CD1c-positive myeloid dendritic cell (primary cell): Measurements from ENCODE around the gene ATRNL1.
"Not testable (repeated sequence)": the region's sequence is repeated elsewhere in the genome, so short reads cannot be mapped to it uniquely, and the experiment has no call there.

Experiments used
- DNase-seq: peaks from one replicate; pipeline ENCODE4 v3.0.0-alpha.2; 2016; ENCODE audit errors: extremely low spot score

ATRNL1 gene

GRCh38 chr10:115422624-115423023 lies 329.5 kb downstream of the ATRNL1 start:
- DNase-seq: no peak

DNA sequence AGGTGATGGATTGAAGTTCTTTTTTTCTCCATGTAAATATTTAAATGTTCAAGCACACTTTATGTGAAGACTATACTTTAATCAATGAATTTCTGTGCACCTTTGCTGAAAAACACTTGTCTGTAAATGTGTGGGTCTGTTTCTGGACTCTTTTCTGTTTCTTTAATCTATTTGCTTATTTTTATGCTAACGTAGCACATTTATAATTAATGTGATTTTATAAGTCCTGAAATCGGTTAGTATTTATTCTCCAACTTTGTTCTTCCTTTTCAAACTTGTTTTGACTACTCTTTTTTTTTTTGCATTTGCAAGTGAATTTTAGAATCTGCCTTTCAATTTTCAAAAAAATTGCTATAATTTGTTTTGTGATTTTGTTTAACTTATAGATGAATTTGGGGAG lies 334.4 kb downstream of the ATRNL1 start:
- no peak for DNase-seq

GRCh38 chr10:115432188-115432819 lies 339.1 kb downstream of the ATRNL1 start:
- DNase-seq: no peak

- DNase-seq: no peak
Observed at GRCh38 chr10:115436999-115437398, 343.8 kb downstream of the ATRNL1 start.

DNA sequence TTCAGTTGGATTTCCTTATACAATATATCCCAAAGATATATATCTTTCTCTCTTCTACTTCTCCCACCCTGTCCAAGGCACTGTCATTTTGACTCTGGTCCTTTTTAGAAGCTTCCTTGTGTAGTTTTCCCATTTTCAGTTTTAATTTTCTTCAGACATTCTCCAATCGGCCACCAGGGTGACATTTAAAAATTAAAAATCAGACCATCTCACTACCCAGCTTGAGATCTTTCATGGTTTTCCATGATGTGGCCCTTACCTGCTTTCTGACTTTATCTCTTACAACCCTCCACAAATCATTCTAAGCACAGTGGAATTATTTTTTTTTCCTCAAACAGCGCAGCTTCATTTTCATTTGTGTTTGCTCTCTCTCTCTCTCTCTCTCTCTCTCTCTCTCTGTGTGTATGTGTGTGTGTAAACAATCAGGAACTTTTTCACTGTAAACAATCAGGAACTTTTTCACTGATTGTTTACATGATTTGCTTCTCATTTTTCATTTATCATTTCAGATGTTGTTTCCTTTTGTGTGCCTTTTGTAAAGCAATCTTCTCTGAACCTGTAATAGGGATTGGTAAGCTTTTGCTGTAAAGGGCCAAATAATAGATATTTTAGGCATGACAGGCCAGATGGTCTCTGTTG lies 348.9 kb downstream of the ATRNL1 start:
- no peak for DNase-seq

DNA sequence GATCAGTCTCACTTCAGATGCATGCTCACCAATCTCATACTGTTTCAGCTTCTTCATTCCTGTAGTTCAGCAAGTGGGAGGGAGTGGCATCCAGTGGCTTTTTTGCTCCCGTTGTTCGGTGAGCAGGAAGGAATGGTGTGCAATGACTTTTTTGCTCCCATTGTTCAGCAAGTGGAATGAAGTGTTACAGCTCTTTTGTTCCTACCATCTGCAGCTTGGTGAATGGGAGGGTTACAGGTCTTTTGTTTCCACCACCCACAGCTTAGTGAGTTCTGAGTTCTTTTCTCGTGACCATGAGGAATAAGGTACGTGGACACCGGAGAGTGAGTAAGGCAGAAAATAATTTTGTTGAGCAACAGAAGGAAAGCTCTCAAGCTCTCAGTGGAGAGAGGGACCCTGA lies 363.6 kb downstream of the ATRNL1 start:
- DNase-seq: no peak

DNA sequence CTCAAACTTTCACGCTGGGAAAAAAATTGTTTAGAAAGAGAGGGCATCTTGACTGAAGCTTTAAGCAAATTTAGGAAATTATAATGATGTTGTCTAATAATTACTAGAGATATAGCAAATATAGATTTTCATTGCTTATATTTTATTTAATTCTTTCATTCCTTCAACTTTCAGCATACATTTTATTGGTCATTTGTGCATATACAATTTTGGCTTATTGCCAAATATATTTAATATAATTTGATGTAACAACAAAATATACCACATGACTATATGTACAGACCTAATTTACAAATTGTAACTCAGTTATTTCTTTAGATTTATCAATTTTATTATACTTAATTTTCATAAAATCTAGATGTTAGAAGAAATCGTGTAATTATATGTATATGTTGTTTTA lies 390.1 kb downstream of the ATRNL1 start:
- DNase-seq: no peak

DNA sequence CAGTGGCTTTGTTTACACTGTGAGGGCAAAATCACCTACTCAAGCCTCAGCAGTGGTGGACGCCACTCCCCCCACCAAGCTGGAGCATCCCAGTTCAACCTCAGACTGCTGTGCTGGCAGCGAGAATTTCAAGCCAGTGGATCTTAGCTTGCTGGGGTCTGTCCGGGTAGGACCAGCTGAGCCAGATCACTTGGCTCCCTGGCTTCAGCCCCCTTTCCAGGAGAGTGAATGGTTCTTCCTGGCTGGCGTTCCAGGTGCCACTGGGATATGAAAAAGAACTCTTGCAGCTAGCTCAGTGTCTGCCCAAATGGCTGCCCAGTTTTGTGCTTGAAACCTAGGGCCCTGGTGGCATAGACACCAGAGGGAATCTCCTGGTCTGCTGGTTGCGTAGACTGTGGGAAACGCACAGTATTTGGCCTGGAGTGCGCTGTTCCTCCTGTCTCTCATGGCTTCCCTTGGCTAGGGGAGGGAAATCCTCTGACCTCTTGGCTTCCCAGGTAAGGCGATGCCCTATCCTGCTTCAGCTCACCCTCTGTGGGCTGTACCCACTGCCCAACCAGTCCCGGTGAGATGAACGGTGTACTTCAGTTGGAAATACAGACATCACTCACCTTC lies 398.5 kb downstream of the ATRNL1 start:
- no peak for DNase-seq

GRCh38 chr10:115503546-115503945 lies 410.4 kb downstream of the ATRNL1 start:
- no peak for DNase-seq

GRCh38 chr10:115514895-115515294 lies 421.7 kb downstream of the ATRNL1 start:
- peak; percentile 33 for DNase-seq

DNA sequence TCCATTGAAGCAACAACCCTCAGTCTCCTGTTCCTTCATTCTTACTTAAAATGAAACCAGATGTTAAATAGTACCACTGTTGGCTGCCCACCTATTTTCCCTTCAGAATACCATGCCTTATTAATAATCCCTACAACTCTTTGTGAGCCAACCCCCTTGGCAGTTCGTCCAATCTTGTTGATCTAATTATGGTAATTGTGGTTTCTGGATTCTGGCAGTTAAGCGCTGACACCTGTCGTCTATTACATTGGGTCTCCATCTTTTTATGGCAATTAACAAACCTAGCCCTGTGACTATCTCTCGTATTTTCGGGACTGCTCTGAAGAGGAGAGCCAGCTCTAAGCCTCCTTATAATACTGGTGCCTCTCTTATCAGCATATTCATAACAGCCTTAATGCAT lies 432.0 kb downstream of the ATRNL1 start:
- no peak for DNase-seq

GRCh38 chr10:115527682-115528081 lies 434.5 kb downstream of the ATRNL1 start:
- not testable (repeated sequence) for DNase-seq

GRCh38 chr10:115536401-115536800 lies 443.2 kb downstream of the ATRNL1 start:
- not testable (repeated sequence) for DNase-seq

GRCh38 chr10:115539142-115539762 lies 446.1 kb downstream of the ATRNL1 start:
- DNase-seq: no peak

DNA sequence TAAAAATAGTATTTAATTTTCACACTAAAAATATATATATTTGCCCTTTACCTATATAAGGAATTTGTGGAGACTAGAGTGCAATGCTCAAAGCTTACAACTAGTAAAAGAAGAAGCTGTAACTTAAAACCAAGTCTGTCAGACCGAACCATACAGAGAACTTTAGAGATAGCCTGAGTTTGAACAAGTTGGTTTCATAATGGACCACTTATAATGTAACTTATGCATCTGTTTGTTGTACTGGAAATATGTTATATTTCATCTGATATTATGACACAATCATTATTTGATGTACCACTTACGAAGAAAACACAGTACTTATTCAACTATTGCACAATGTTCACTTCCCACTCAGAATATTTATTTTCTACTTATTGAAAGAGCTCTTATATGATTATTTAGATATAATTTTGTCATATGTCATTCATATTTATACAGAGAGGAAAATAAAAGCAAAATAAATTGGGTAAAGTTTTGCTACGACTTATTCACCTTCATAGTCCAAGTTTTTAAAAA lies 462.8 kb downstream of the ATRNL1 start:
- no peak for DNase-seq

DNA sequence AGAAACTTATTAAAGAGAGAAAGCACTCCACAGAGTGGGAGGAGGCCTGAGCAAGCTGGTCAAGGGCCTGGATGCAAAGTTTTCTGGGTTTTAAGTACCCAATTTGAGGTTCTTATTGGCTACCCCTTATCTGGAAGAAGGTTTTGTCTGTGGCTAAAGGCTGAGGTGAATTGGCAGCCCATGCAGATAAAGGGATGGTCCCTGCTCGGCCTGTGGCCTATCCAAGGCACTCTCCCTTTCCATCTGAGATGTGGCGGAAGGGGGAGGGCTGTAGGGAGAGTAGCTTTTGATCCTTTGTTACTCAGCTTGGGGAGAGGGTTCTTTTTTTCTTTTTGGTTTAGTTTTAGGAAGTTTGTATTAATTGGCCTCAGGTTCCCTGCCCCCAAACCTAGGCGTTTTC lies 465.1 kb downstream of the ATRNL1 start:
- DNase-seq: no peak

GRCh38 chr10:115566867-115567266 lies 473.7 kb downstream of the ATRNL1 start:
- DNase-seq: no peak

GRCh38 chr10:115572740-115573455 lies 479.7 kb downstream of the ATRNL1 start:
- no peak for DNase-seq

GRCh38 chr10:115580239-115580638 lies 487.1 kb downstream of the ATRNL1 start:
- no peak for DNase-seq

GRCh38 chr10:115593060-115593459 lies 499.9 kb downstream of the ATRNL1 start:
- DNase-seq: no peak

GRCh38 chr10:115604627-115605026 lies 511.5 kb downstream of the ATRNL1 start:
- no peak for DNase-seq

DNA sequence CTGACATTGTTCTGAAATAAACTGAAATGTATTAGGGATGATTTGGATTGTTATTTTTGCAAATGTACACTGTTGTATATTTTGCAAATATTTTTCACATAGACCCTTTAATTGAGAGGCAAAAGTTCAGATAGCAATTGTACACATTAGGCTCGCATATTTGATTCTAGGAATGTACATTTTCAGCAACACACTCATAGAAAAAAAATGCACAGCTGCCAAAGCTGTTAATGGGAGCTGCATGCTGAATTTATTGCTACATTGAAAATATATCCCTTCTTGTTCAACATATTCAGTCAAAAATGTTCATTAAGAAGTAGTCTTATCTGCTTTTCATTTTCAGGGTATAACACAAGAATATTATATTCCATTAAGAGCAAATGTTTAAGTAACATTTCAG lies 512.9 kb downstream of the ATRNL1 start:
- DNase-seq: no peak
